GM19324 (cell line): ENCODE data around the gene TRIO.
A peak's percentile ranks its signal among the peaks of the same experiment; 100 is the strongest.

Experiments
- ATAC-seq: cut with Tn5 transposase; IDR thresholded peaks from one replicate; pipeline ENCODE4 v1.9.1; 2021; ENCODE audit warnings: mild to moderate bottlenecking, moderate library complexity; ENCODE audit not compliant: unreplicated experiment, low FRiP score

The TRIO gene

DNA sequence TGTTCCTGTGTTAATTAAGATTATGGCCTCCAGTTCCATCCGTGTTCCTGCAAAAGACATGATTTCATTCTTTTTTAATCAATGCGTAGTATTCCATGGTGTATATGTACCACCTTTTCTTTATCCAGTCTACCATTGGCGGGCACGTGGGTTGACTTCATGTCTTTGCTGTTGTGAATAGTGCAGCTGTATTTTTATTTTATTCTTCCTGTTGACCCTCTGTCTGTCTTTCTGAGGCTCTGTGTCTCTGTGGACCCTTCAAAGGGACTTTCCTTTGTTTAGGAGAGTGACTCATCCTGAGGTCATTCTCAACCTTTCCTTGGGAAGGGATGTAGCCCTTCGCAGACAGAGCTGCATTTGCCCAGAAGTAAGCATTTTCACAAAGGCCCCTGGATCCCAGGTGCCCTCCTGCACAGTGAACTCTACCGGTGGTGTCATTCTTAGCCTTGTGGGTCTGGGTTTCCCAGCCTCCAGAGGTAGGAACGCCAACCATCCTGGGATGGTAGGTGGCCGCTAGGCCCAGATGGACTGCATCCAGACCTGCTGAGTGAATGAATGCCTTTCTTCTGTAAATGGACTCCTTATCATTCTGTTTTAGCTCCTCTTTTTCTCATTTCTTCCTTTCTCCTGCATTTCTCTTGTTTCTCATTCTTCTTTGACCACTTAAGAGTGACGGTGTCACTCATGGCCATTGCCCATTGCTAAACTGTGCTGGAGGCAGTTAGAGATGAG is 22.4 kb downstream of the TRIO start:
- ATAC-seq, result no peak

DNA sequence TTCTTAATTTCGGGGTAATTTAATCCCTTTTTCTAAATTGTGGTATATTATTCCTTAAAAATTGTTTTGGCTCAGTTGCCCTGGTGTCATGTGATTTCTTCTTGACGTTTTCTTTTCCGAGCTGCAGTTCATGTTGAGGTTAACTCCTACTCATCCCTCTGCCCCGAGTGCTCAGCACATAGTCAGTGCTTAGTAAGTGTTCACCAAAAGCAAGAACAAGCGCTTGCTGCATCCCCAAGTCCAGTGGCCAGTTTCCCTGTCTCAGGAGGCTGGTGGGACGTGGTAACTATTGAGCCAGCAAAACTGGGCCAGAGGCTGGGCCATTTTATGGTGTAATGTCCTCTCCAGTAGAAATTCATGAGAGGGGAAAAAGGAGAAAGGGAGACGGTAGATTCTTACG is 23.3 kb downstream of the TRIO start:
- ATAC-seq, result no peak

DNA sequence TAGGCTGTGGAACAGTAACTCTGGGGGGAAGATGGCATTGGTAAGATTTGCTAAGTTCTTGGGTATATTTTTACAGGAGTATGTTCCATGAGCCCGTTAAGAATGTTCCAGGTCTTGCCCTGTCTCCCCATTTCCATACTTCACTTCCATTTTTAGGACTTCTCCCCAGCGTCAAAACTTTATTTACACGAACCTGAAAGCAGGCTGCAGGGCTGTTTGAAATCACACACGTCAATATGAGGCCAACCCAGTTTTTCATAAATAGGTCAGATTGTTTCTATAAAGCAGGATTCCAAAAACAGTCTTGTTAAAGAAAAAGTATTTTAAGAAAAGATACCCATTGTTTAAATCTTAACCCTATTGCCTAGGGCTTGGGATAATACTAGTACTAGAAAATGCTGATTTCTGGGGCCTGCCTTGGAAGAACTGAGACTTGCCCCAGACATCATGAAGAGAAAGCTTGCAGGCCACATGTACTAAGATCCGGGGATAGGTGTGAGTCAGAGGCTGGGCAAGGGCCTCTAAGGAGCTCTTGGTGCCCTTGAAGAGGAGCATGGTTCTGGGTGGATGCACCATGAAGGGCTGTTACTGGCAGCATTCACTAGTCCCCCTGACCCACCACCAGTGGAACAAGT is 24.2 kb downstream of the TRIO start:
- ATAC-seq, result no peak

DNA sequence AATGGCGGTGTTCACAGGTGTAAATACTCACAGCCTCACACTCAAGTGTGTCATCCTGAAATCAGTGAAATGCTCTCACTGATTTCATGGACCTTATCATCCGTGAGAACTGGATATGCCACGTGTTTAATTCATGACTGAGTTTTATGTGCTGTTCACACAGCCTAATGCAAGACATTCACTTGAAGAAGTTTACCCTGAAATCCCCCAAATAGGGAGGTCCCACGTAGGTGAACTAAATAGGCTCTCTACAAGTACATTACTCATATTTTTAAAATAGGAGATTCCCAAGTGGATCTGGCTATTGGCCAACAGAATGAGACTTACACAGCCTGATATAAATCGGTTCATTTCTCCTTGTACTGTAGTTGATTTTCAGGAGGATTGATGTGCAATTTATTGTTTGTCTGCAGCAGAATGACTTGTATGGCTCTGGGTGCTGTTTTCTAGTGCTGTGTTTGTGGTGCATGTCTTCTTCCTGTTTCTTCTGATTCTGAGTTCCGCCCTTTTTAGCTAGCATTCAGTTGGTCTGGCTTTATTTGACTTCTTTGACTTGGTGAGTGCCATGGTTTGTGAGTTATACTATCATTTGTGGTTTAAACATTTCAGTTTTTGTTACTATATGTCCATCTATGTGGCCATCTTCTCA is 25.1 kb downstream of the TRIO start:
- ATAC-seq, result peak; percentile 43

DNA sequence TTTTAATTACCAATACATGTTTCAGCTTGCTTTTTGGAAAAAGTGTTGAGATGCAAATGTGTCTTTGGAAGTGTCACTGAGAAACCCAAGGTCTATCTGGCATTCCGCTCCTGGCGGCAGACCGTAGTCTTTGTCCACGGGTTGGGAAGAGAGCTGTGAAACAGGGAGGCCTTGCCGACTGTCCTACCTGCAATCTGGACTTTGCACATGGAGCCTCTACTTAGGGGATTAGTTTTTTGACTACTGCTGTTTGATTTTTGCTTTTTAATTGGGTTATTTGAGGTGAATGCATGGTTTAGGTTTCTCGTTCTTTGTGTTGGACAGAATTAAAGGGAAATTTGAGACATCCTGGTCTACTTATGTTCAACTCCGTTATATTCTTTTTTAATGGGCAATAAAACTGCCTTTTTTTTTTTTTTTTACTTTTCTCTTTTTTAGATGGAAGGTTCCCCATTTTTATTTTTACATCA is 25.7 kb downstream of the TRIO start:
- ATAC-seq, result peak; percentile 12

DNA sequence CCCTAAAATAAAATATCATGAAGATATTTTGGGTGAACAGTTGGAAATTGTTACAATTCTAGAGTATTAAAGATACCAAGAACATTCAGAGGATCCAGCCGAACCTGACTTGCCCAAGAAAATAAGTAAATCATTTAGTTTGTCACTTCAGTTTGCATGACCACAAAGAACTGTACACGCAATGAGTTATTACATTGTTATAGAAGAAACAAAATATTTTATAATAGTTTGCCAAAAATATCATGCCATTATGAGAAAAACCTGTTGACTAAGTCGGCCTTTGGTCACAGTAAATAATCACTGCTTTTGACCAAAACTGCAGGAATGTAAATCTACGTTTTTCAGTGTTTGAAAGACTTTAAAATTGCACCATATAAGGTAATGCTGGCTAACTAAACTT is 27.9 kb downstream of the TRIO start:
- ATAC-seq, result no peak

DNA sequence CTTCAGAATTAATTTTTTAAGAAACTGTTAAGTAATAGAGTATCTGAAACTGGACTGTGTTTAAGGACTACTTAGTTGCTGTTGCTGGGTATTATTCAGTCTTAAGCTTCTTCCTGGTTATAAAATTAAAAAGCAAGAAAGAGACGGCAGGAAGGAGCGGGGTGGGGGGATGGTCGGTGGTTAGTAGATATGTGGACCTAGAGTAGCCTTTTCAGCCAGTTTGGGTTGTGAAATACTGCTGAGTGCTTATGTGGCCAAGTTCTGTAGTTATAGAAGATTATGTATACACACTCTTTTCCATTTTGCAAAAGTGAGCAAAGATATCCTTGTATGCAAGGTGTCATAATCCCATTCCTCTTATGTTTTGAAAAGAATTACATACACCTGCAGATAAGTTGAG is 28.5 kb downstream of the TRIO start:
- ATAC-seq, result no peak

DNA sequence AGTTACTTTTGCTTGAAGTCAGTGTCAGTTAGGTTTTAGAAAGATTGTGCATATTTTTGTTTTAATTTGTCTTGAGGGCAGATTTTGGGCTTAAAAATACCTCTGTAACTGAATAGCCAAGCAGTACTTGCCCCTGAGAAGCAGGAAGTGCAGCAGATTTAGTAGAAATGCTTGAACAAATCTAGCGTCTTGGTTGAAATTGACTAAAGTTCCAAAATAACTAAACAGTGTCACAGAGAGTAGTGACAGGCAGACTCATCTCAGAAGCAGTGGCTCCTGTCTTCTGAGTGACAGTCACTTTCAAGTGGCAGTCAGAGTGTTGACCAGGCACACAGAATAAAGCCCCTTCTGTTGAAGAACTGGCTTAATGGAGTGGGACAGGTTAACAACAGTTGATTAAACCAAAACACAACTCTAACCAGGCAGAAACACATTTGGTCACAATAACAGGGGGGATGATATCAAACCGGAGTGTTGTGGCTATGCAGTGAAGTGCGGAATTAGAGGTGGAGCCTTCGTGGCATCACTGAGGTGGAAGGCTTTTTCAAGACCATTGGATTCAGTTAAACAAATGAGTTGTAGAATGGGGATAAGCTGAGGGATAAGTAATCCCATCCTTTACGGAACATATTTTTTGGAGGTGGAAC is 29.1 kb downstream of the TRIO start:
- peak; percentile 45 for ATAC-seq

DNA sequence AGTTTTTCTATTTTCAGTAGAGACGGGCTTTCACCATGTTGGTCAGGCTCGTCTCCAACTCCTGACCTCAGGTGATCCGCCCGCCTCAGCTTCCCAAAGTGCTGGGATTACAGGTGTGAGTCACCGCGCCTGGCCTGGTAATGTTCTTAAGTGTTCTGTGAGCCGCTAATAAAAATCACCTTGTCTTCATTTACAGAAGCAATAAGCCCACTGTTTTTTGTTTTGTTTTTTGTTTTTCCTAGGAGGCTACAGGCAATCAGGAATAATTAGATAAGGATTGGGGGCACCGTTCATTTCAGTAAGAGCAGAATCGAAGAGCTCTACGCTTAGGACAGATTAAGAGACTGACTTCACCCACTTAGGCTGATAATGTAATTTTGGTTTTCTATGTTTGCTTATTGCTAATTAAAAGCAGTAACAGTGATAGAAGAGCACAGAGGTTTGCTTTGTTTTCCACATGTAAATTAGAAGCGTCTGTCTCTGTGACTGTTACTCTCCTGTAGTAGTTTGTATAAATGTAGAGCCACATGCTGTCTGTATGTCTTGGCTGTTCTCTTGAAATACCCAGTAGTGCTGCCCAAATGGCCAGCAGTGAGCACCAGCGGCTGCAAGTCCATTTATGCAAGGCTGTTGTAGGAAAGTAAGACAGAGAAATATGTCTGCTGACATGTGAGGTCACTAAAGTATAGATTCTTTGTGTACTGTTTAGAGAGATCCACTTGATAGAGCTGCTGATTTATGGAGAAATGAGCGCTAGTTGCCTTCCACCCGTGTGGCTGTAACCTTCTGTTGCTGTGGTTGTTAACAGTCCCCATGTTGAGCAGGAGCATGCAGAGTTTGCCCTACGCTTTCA is 30.5 kb downstream of the TRIO start:
- ATAC-seq, result no peak

DNA sequence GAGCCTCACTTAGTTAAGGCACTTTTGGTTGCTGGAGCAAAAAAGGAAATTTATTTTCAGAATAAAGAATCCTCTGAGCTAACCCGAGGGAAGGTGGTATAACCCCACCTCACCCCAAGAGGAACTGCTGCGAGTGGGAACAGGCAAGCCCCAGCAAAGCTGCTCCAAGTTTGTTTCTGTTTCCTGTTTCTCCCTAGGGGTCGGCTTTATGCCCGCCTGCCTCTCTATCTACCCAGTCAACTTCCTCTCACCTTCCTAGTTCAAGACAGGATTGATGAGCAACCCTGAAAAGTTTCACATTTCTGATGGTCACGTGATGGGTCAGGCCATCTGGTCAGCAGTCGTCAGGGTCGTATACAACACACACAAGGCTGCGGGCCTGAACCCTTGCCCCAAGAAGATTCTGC is 31.1 kb downstream of the TRIO start:
- ATAC-seq, result no peak

DNA sequence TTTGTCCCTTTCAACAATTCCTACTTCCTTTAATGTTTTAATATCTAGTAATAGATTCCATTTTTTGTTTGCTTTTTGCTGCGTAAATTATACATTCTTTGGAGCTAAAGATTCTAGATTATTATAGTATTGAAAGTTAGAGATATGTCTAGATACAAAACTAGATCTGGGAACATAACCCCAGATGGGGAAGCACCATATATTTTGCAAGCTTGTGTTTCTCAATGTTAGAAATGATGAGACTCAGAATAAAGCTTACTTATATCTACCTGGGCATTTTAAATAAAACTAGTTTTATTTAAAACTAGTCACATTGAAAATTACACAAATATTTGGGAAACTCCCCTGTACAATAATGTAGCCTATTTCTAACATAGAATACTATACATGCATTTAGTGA is 32.2 kb downstream of the TRIO start:
- ATAC-seq, result no peak

DNA sequence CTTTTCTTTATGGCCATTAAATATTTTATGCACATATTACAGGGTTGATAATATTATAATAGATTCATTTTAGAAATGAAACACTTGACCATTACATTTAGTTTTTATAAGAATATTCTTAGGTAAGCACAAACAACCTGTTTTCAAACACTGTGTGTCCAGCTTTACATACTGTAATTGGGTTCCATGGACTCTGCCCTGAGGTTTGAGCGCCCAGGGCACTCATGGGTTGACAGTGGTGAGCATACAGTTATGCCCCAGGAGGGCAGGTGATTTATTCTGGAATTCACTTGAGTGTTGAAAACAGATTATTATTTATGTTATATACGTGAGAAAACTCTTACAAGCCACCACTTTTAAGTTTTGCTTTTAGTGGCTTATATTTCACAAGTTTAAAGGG is 33.7 kb downstream of the TRIO start:
- no peak for ATAC-seq

DNA sequence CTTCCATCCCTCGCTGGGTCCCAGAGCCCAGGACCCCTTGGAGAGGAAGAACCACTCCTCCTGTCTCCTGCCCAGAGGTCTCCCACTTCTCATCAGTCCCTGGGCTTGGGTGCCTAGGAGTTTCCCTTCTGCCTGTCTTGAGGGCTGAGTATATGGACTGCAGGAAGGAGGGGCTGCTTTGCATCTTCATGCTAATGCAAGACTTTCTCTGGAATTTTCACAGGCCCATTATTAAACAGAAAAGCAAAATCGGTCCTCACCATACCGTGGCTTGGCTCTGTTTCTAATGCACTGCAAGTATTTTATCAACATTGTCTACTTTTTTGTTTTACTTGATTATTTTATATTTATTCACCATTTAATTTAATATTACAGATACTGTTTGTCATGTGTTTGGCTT is 34.5 kb downstream of the TRIO start:
- no peak for ATAC-seq

DNA sequence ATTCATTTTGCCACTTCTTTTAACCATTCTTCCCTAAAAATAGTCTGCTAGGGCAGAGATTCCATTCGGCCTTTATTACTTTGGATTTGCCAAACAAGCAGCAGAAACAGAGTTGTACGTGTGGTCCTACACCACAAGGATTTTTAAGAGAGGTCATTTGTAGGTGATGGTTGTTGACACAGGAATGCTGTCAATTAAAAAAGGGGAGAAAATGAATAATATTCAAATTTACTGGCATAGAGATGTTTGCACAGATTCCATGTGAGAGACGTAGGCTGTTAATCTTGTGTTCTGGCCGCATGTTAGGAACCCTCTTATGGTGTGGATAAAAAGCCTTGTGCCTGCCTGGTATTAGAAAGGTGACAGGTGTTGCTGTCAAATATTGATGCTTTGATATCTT is 34.9 kb downstream of the TRIO start:
- ATAC-seq, result no peak

DNA sequence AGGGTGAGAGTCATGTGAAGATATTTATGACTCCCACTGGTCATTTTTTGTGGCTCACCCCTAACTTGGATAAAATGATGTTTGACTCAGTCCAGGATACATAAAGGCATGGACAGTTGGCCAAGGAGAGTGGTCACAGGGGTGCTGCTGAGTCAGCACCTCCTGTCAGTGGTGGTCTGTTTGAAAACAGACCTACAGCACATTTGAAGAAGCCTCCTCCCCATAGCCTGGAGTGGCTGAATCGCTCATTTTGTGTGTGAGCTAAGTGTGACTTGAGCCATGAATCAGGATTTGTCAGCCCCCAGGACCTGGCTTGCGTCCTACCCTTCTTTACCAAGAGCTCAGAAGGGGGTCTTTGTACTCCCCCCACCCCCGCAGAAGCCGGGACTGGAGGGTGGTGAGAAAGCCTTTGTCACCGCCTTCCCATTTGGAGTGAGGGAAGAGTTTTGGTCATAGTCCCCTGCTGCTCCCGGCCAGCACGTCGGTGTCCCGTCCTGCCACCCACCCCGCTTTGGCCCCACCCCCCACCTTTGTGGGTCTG is 35.6 kb downstream of the TRIO start:
- ATAC-seq, result no peak

DNA sequence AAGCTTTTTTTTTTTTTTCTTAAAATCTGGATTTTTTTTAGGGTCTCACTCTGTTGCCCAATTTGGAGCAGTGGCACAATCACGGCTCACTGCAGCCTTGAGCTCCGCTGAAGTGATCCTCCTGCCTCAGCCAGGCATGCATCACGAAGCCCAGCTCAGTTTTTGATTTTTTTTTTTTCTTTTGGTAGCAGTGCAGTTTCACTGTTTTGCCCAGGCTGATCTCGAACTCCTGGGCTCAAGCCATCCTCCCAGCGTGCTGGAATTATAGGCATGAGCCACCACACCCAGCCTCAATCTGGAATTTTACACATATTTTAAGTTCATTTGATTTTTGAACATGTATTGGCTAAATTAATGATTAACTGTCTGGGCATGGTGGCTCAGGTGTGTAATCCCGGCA is 36.3 kb downstream of the TRIO start:
- no peak for ATAC-seq

DNA sequence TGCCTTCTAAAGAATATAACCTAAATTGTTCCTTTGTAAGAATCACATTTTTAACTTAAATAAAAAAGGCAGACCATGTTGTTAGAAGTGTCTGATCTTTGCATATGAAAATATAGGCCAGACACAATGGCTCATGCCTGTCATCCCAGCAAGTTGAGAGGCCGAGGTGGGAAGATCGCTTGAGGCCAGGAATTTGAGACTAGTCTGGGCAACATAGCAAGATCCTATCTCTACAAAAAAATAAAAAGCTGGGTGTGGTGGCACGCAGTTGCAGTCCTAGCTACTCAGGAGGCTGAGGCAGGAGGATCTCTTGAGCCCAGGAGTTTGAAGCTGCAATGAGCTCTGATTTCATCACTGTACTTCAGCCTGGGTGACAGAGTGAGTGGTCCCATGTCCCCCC is 37.3 kb downstream of the TRIO start:
- ATAC-seq, result no peak

DNA sequence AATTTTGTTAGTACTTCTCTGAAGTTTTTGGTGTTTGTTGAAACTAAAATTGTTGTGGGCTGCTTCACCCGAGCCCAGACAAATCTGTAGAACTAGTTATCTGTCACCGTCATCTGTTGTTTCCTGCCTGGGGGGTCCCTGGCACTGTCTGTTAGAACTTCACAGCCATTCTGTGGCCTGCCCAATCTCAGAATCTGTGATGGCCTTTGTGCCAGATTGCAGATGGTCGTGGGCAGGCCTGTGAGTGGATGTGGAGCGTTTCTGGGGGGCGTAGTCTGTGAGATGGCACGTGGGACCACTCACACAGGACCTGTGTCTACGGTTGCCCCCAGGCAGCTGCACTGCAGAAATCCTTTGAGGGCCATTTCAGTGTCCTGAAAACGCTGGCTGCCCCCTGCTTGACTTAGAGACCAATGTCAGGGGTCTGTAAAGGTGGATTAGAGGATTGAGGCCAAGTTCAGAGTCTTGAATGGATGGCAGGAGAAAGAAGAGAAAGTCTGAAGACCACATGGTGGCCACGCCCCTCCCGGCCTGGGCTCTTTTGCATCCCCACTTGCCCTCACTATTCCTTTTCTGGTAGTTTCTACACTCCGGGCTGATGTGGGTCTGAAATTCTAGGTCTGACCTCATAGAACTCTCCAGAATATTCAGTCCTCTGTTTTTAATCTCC is 38.3 kb downstream of the TRIO start:
- ATAC-seq, result no peak

DNA sequence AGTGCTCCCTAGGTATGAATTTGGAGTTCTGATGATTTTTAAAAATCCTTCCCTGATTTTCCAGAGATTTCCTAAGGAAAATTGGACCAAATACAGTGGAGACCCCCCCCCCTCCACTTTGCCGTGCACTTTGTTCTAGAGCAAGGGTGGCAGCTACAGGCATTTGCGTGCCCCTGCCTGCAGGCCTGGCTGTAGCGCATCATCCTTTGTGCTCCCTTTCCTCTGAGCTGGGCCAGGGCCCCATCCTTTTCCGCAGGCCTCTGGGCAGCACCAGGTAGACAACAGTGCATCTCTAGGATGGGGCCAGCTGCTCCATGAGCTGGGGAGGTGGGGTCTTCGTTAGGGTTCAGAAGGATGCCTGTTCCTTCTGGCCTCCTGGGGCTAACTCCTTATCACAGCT is 39.6 kb downstream of the TRIO start:
- no peak for ATAC-seq
